OCI-LY1 (cell line): ENCODE data around the gene TUBB2A.

ENCODE experiments used
- CTCF ChIP-seq: fragments of 200-600 bp; sonication (generic), shearing (Covaris generic); IDR thresholded peaks from 2 replicates; pipeline ENCODE4 v1.5.1; 2017; ENCODE audit warnings: mild to moderate bottlenecking, antibody characterized with exemption, low read length, moderate library complexity, mixed read lengths
- EZH2 ChIP-seq: fragments of 200-600 bp; sonication (generic), shearing (Covaris generic); IDR thresholded peaks from 2 replicates; pipeline ENCODE4 v1.8.0; 2017; ENCODE audit warnings: borderline replicate concordance, mixed run types, mild to moderate bottlenecking, antibody characterized with exemption, low read length, moderate library complexity, mixed read lengths

GRCh38 chr6:3175715-3176402 is 18.5 kb upstream of the TUBB2A start:
- TF ChIP-seq CTCF, result no peak
- no peak for TF ChIP-seq EZH2
